Upper lobe of right lung (tissue), 1 donor: ENCODE results near the gene F8A2. TPM values are rescaled to one million over a fixed set of nuclear protein-coding genes. Genes with fewer than 3 reads are reported as not detected.
A peak's percentile ranks its signal among the peaks of the same experiment; 100 is the strongest.
"Not testable (repeated sequence)": the region's sequence is repeated elsewhere in the genome, so short reads cannot be mapped to it uniquely, and the experiment has no call there.

Experiments
- ATAC-seq: fragments of 200-7000 bp; cut with Tn5 transposase; one replicate; pipeline ENCODE4 v1.9.1; 2020; ENCODE audit warnings: mild to moderate bottlenecking, moderate library complexity
- DNase-seq: peaks from one replicate; pipeline ENCODE4 v3.0.0-alpha.2; 2020
- H3K27ac ChIP-seq: fragments of 200-600 bp; one replicate; pipeline ENCODE4 v1.8.0; 2022
- H3K27me3 ChIP-seq: fragments of 200-600 bp; one replicate; pipeline ENCODE4 v1.8.0; 2022; ENCODE audit warnings: mild to moderate bottlenecking
- H3K36me3 ChIP-seq: fragments of 200-600 bp; one replicate; pipeline ENCODE4 v1.8.0; 2022
- H3K4me1 ChIP-seq: fragments of 200-600 bp; one replicate; pipeline ENCODE4 v1.8.0; 2022
- H3K4me3 ChIP-seq: fragments of 200-600 bp; one replicate; pipeline ENCODE4 v1.8.0; 2022; ENCODE audit warnings: mild to moderate bottlenecking
- H3K9me3 ChIP-seq: fragments of 200-600 bp; one replicate; pipeline ENCODE4 v1.8.0; 2022
- intact Hi-C: fragments of 100-400 bp; cut with DNase I; formaldehyde crosslinking; loops from one replicate; pipeline ENCODE4 v1.11.0; 2022
- long read RNA-seq: library from polyadenylated mRNA; unstranded; transcript quantifications from one replicate; pipeline ENCODE4 v2.0.0, GENCODE V29; 2021
- total RNA-seq: library from RNA; stranded (reverse); fragmentation: NEBNext Ultra II Directional; extraction: Animal tissue kit (Norgen Biotek cat#: 25700); gene quantifications from one replicate; pipeline ENCODE4 v1.2.1, GENCODE V29; 2021
- TF ChIP-seq, protein P1 (sequence below): fragments of 200-600 bp; IDR thresholded peaks from one replicate; pipeline ENCODE4 v1.8.0; 2022; ENCODE audit warnings: antibody characterized with exemption
- donor health status: DM: no; HTN: yes; CAD: no; lungs with severe emphysema.

Gene F8A2
- not detected for total RNA-seq
- long read RNA-seq = 0 reads

DNA sequence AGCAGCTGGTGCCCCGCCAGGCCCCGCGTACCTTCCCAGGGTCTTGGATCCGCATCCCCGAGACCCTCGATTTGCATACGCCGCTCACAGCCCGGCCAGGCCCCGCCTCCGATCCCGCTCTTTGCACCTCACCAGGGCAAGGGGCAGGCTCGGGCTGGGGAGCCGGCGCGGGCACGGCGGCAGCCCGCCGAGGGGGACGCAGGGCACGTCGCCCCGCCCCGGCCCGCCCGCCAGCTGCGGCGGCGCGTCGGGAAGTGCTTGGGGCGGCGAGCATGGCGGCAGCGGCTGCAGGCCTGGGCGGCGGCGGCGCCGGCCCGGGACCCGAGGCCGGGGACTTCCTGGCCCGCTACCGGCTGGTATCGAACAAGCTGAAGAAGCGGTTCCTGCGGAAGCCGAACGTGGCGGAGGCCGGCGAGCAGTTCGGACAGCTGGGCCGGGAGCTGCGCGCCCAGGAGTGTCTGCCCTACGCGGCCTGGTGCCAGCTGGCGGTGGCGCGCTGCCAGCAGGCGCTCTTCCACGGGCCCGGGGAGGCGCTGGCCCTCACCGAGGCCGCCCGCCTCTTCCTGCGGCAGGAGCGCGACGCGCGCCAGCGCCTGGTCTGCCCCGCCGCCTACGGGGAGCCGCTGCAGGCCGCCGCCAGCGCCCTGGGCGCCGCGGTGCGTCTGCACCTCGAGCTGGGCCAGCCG is at the start of gene F8A2:
TSS of gene F8A2 (plus strand) at position 253 of the 686 bp plus-strand sequence. CDS start at position 273, 20 bp downstream.
- H3K27ac ChIP-seq, H3K27me3 ChIP-seq, H3K4me3 ChIP-seq, DNase-seq, H3K36me3 ChIP-seq, H3K4me1 ChIP-seq, intact Hi-C loops, H3K9me3 ChIP-seq: not testable (repeated sequence)
- peak; percentile 91 for ATAC-seq

DNA sequence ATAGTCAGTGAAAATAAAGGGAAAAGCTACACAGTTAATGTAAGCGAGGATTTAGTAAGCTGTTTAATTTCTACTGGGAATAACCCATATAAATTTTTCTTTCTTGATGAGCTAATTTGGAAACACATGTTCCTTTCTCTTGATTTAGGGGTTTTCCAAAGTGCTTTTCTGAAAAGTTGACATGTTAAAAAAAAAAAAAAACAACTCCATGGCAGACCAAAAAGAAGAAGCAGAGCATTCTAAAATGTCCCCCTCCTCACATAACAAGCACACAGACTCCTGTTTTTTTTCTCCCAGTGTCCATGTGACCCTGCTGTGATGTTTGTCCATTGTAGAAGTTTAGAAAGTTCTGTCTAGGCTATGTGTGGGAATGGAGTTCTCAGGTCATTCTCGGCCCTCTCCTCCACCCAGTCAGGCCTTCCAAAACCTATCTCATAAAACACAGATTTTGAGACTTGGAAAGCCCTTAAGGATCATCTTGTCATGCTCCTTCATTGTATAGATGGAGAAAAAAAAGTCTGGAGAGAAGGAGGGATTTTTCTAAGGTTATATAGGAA is 48.3 kb upstream of the F8A2 start:
- H3K27ac ChIP-seq = peak overlapping the region; percentile 76
- no peaks in the 10 kb centered on the region for H3K9me3 ChIP-seq
- H3K4me1 ChIP-seq = no peaks in the 10 kb centered on the region
- no peaks in the 10 kb centered on the region for H3K27me3 ChIP-seq
- DNase-seq (no peak), ATAC-seq (peak; percentile 16)
- TF ChIP-seq, protein P1, sequence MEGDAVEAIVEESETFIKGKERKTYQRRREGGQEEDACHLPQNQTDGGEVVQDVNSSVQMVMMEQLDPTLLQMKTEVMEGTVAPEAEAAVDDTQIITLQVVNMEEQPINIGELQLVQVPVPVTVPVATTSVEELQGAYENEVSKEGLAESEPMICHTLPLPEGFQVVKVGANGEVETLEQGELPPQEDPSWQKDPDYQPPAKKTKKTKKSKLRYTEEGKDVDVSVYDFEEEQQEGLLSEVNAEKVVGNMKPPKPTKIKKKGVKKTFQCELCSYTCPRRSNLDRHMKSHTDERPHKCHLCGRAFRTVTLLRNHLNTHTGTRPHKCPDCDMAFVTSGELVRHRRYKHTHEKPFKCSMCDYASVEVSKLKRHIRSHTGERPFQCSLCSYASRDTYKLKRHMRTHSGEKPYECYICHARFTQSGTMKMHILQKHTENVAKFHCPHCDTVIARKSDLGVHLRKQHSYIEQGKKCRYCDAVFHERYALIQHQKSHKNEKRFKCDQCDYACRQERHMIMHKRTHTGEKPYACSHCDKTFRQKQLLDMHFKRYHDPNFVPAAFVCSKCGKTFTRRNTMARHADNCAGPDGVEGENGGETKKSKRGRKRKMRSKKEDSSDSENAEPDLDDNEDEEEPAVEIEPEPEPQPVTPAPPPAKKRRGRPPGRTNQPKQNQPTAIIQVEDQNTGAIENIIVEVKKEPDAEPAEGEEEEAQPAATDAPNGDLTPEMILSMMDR = no peak
- no peaks in the 10 kb centered on the region for H3K36me3 ChIP-seq
- intact Hi-C loops = no loop called here
- peak overlapping the region; percentile 49 for H3K4me3 ChIP-seq

DNA sequence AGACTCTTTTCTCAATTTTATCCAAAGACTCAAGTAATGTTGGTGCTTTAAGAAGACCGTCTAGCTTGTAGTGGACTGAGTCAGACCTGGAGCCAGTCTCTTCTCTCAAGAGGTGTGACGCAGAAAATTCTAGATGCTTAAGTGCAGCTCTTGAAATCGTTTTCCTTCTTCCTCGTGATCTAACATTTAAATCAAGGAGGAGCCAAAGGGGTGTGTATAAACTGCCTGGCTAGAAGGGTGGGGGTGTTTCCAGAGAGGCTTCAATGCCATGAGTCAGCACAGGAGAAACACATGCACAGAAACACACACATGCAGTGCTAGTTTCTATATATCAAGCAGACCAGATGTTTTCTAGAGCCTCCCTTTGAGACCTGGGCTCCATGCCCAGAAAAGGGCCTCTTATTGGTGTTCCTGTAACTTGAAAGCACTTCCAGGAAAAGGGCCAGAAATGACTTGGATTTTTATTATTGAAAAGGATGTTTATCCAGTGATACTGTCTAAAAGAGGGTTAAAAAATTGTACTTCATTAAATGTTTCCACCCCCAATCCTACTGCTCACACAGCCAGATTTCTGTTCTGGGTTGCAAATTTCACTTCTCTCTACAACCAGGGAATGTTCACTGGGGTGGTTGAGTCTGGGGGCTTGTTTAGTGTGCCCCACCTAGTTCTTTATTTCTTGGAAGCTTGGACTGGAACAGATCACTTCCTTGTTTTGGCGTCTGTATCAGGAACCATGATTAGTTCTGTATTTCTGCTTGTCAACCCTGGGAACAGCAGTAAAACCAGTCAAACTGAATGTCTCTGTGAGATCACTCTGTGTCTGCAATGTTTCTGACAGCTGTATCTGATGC is 47.2 kb upstream of the F8A2 start, which contains the start of gene CLIC2:
TSS of gene CLIC2 (minus strand) at position 129 of the 851 bp plus-strand sequence. CDS start 187 bp downstream, outside the sequence.
- Histone ChIP-seq H3K36me3 (no peaks in the 10 kb centered on the region), H3K27ac (peak within 1 kb of the TSS; percentile 76), H3K9me3 (no peaks in the 10 kb centered on the region), H3K4me3 (peak within 1 kb of the TSS; percentile 49), H3K4me1 (no peaks in the 10 kb centered on the region), H3K27me3 (no peaks in the 10 kb centered on the region)
- ATAC-seq (peak; percentile 98), DNase-seq (no peak)
- TF ChIP-seq, protein P1 = no peak
- intact Hi-C loops = no loop called here

DNA sequence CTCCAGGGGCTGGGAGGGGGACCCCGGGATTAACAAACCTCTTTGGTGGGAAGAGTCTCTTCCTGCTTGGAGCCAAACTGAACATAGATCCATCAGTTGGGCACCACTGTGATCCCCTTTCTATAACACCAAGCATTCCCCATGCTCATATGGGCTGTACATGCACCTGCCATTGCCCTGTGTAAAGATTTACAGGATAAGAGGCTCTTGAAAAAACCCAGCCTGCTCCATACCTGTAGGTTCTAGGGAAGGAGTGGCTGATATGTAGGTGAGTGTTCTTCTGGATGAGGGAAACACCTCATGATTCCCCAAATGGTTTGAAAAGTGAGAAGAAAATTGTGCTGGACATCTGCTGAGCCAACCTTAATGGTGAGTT is 46.6 kb upstream of the F8A2 start:
- ATAC-seq, intact Hi-C loops, DNase-seq, H3K36me3 ChIP-seq, H3K27me3 ChIP-seq, H3K4me3 ChIP-seq, H3K4me1 ChIP-seq, H3K9me3 ChIP-seq: not testable (repeated sequence)
- peak overlapping the region; percentile 76 for H3K27ac ChIP-seq

DNA sequence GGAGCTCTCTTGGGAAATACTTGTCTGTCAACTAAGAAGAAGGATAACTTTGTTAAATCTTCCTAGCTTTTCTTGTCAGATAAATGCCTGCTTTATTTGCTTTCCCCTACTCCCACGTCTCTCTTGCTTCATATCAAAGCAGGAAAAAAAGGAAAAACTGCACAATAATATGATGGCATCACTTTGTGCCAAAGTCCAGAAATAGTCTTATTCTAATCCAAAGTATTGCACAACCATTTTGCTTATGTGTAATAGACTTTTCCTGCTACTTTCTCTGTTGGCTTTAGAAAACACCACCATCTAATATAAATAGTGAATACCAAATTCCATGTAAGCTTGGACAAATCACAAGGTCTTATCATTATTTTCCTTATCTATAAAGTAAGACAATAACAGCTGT is 36.2 kb upstream of the F8A2 start:
- DNase-seq, H3K36me3 ChIP-seq, intact Hi-C loops, H3K9me3 ChIP-seq, H3K4me3 ChIP-seq, H3K27ac ChIP-seq, H3K27me3 ChIP-seq, ATAC-seq, H3K4me1 ChIP-seq: not testable (repeated sequence)

DNA sequence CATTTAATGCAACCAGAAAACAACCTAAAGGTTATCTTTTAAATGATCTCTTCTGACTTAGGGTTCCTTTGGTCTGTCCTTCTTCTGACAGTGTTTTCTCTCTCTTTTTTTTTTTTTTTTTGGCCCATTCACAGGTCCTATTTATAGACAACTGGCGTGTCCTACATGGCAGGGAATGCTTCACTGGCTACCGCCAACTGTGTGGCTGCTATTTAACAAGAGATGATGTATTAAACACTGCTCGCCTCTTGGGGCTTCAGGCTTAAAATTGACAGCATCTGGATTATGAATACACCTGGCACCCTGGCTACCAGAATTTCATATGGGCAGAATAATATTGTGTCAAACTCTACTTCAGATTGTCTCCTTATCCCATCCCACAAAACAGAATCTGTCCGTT is 32.4 kb upstream of the F8A2 start:
- DNase-seq, H3K4me3 ChIP-seq, H3K27ac ChIP-seq, H3K4me1 ChIP-seq, intact Hi-C loops, H3K9me3 ChIP-seq, ATAC-seq, H3K27me3 ChIP-seq, H3K36me3 ChIP-seq: not testable (repeated sequence)

DNA sequence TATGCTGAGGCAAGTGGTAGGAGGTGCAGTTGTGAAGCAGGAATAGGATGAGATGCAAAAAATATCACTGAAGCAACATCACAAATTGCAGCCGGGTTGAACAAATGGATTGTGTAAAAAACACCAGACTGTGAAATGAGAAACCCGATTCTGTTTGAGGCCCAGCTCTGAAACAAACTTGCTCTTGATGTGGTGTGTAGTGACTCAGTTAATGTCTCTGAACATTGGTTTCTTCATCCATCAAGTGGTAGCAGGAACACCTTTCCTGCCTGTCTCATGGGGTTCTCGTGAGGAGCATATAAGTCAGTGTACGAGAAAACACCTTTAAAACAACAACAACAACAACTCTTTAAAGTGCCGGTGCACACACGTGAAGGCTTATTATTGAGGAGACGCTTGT is 18.2 kb upstream of the F8A2 start:
- H3K4me1 ChIP-seq, DNase-seq, H3K4me3 ChIP-seq, H3K9me3 ChIP-seq, H3K27me3 ChIP-seq, H3K36me3 ChIP-seq, H3K27ac ChIP-seq, intact Hi-C loops, ATAC-seq: not testable (repeated sequence)

DNA sequence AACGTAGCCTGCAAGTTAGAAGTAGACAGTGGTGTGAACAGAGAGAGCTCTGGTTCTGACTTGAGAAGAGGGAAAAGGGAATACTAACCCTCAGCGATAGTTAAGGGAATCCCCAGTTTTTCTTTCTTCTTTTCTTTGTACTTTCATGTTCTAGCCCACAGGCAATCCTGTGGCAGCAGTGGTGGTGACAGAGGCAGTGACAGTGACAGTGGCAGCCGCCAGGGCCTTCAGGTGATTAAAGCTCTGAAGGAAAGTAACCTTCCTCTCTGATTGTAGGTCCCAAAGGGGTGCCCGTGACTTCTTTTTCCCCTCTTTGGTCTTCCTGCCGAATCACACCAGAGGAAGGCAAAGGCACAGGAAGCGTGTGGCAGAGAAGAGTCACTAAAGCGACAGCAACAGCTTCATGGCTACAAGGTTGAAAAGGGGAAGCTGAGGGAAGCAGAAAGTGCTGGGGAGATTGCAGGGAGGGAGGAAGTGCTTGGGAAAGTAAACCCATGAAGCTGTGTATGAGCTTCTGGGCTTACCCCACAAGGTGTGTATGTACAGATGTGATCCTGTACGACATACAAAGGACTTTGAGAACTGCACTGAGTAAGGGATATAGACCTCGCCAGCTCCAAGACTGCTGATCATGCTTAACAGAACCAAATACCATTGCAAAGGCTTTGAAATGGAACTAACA is 8.0 kb upstream of the F8A2 start:
- intact Hi-C loops, H3K36me3 ChIP-seq, DNase-seq, H3K4me1 ChIP-seq, H3K9me3 ChIP-seq, H3K27ac ChIP-seq, H3K4me3 ChIP-seq, H3K27me3 ChIP-seq: not testable (repeated sequence)
- ATAC-seq = peak; percentile 79

DNA sequence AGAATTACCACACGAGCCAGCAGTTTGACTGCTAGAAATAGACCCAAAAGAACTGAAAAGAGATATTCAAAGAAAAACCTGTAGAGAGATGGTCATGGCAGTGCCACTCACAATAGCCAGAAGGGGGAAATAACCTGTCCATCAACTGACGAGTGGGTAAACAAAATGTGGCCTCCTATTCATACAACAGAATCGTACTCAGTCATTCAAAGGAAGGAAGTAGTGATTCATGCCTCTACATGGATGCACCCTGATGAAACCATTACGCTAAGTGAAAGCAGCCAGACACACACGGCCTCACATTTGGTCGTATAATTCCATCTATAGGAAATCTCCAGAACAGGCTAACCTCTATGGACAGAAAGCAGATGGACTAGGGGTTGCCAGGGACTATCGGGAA is 2.1 kb upstream of the F8A2 start:
- H3K4me1 ChIP-seq, DNase-seq: not testable (repeated sequence)

DNA sequence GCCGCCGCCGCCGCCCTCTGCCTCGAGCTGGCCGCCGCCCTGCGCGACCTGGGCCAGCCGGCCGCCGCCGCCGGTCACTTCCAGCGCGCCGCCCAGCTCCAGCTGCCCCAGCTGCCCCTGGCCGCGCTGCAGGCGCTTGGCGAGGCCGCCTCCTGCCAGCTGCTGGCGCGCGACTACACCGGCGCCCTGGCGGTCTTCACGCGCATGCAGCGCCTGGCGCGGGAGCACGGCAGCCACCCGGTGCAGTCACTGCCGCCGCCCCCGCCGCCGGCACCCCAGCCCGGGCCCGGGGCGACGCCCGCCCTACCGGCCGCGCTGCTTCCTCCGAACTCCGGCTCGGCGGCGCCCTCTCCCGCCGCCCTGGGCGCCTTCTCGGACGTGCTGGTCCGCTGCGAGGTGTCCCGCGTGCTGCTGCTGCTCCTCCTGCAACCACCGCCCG is 653 bp downstream of the F8A2 start:
- DNase-seq, H3K27me3 ChIP-seq, H3K9me3 ChIP-seq, H3K4me3 ChIP-seq, intact Hi-C loops, H3K27ac ChIP-seq, H3K4me1 ChIP-seq, H3K36me3 ChIP-seq: not testable (repeated sequence)
- peak; percentile 82 for ATAC-seq

More for the DNA sequence above, 2.1 kb upstream of the F8A2 start:
- H3K9me3 ChIP-seq, intact Hi-C loops, H3K4me3 ChIP-seq, H3K27me3 ChIP-seq, H3K27ac ChIP-seq, ATAC-seq, H3K36me3 ChIP-seq: not testable (repeated sequence)
